ENCODE measurements around the gene MAP3K20.

MAP3K20 gene

DNA sequence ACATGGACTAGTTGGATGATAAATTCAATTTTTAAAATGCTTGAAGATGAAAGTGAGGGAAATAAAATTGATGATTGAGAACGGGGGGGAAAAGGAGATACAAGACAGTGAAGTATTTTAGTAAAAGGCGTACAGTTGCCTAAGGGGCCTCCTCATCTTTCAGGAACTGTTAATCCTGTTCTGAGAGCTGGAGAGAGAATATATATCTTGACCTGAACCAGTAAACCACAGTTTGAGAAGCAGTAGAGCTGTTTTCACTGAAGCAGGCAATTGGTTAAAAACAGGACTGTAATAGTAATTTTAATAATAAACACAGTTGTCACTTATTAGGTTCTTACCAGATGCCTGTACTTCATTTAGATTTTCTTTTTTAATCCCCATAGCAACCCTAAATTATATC, 137.5 kb downstream of the MAP3K20 start:
- no peak for DNase-seq (ENCODE audit: low read depth)
- no peak for TF ChIP-seq CTCF (IDR thresholded peaks at IDR 0.05; ENCODE audit: low read length, missing control alignments)
- no peak overlapping the region for H3K4me3 ChIP-seq (replicated peaks; ENCODE audit: low read depth, low read length)

DNA sequence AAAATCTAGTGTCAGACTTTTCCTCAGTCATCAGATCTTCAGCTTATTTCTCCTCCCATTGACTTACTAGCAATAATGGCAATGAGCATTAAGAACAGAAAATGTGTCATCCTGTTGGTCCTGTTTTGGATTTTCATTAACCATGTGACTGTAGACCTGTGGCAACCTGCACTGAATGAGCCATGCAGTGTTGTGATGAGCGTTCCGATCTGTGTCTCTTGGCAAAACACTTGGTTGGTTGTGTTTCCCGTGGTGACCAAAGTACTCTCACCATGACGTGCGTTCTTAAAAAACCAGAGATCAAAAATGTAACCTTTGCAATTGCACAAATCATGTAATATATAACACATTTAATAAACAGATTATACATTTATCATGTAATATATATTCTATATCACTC, 138.6 kb downstream of the MAP3K20 start:
- H3K4me3 ChIP-seq (replicated peaks; ENCODE audit: low read depth, low read length): no peak overlapping the region
- no peak for DNase-seq (ENCODE audit: low read depth)
- TF ChIP-seq CTCF (IDR thresholded peaks at IDR 0.05; ENCODE audit: low read length, missing control alignments): no peak

DNA sequence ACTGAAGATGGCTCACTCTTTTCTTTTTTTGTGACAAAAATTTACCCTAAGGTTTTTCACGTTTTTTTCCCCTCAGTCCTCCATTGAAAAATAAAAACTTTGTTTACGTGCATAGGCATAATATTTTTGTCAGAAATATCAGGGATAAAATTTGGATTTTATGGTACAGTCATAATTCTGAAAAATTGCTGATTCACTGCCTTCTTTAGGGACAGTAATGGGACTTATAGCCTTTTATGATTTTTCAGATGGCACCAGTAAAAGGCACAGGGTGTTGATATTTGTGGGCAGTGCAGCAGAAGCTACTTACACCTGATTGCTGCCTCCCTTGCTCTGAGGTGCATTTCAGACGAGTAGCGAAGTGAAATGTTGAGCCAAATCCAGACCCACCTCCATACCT, 139.7 kb downstream of the MAP3K20 start:
- TF ChIP-seq CTCF (IDR thresholded peaks at IDR 0.05; ENCODE audit: low read length, missing control alignments): no peak
- H3K4me3 ChIP-seq (replicated peaks; ENCODE audit: low read depth, low read length): no peak overlapping the region
- DNase-seq (ENCODE audit: low read depth): no peak

DNA sequence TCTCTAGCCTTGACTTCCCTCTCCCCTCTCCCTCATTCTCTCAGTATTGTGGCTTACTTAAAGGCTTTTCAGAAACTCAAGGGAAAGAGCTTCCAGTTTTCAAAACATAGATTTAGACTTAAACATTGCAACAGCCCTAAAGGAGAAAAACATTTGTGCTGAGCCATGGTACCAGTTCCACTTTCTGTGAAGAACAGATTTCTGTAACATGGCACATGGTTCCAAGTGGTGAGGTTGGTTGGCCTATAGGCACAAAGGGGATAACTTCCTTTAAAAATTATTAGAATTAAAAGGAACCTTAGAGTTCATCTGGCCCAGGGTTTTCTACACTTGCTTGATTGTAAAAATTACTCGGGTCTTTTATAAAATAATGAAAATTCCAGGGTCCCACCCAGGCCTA, 140.4 kb downstream of the MAP3K20 start:
- no peak for DNase-seq (ENCODE audit: low read depth)
- no peak for TF ChIP-seq CTCF (IDR thresholded peaks at IDR 0.05; ENCODE audit: low read length, missing control alignments)
- H3K4me3 ChIP-seq (replicated peaks; ENCODE audit: low read depth, low read length): no peak overlapping the region

DNA sequence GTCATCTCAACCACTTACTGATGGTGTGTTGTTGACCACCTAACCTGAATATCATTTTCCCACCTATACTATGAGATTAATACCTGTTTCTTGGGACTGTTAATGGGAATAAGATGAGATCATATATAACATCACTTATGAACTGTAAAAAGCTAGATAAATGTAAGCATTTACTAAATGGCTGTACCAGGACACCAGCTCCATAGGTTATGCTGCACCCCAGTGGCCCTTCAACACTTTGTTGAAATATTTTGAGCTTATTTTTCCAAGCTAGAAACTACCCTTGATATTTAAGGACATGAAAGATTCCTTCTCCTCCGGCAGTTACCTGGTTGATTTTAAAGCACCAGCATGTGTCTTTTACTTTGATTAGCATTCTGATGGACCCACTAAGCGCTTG, 141.0 kb downstream of the MAP3K20 start:
- TF ChIP-seq CTCF (IDR thresholded peaks at IDR 0.05; ENCODE audit: low read length, missing control alignments): no peak
- no peak for DNase-seq (ENCODE audit: low read depth)
- H3K4me3 ChIP-seq (replicated peaks; ENCODE audit: low read depth, low read length): no peak overlapping the region

DNA sequence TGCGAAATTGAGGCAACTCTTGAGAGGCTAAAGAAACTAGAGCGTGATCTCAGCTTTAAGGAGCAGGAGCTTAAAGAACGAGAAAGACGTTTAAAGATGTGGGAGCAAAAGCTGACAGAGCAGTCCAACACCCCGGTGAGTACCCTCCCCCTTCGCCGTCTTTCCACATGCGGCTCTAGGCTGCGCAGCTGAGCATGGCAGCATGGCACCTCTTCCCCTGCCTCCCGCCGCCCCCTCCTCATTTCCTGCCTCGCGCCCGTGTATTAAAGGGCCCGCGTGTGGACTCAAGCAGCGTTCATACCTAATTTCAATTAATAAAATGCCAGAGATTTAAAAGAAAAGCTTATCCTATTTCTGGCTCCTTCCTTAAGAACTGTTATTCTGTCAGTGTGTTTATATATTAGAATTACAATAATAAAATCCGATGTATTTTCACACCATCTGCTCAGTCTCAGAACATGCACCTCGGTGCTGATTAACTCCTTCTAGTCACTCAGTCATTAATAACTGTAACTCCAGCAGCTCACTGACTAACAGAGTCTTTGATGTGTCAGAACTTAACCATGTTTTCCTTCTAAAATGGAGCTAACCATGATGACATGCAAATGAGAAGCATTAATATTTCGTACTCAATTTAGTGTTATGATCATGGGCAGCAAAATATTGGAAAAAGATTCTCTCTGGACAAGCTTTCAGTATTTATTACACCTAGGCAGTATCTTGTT, 141.6 kb downstream of the MAP3K20 start:
- H3K4me3 ChIP-seq (replicated peaks; ENCODE audit: low read depth, low read length): no peak overlapping the region
- DNase-seq (ENCODE audit: low read depth): no peak
- TF ChIP-seq CTCF (IDR thresholded peaks at IDR 0.05; ENCODE audit: low read length, missing control alignments): no peak
